ENCODE measurements around the gene HIF1A. TPM values are rescaled to one million over a fixed set of nuclear protein-coding genes. Genes with fewer than 3 reads are reported as not detected.

HIF1A gene
- total and polyA plus RNA-seq, 2 of the 8 experiments (the other 6 are each of a cell fraction or from before 2014, with no cell fraction given), result 54.8 to 175 TPM

DNA sequence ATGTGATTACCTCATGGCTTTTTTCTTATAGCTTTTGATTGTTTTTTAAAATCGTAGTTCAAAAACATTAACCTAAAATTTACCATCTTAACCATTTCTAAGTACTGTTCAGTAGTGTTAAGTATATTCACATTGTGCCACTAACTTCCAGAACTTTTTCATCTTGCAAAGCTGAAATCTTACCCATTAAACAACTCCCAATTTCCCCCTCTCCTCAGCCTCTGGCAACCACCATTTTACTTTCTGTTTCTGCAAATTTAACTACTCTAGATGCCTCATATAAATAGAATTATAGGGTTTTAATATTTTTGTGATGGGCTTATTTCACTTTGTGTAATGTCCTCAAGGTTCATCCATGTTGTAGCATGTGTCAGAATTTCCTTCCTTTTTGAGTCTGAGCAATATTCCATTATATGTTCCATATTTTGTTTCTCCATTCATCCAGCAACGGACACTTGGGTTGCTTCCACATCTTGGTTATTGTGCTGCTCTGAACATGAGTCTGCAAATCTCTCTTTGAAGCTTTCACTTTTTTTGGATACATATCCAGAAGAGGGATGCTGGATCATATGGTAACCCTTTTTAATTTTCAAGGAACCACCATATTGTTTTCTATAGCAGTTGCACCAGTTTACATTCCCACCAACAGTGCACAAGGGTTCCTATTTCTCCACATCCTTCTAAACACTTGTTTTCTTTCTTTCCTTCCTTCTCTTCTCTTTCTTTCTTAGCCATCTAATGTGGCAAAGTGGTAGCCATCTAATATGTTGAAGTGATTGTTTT is 5.0 kb downstream of the HIF1A start (continued):
- TF ChIP-seq, protein P1, sequence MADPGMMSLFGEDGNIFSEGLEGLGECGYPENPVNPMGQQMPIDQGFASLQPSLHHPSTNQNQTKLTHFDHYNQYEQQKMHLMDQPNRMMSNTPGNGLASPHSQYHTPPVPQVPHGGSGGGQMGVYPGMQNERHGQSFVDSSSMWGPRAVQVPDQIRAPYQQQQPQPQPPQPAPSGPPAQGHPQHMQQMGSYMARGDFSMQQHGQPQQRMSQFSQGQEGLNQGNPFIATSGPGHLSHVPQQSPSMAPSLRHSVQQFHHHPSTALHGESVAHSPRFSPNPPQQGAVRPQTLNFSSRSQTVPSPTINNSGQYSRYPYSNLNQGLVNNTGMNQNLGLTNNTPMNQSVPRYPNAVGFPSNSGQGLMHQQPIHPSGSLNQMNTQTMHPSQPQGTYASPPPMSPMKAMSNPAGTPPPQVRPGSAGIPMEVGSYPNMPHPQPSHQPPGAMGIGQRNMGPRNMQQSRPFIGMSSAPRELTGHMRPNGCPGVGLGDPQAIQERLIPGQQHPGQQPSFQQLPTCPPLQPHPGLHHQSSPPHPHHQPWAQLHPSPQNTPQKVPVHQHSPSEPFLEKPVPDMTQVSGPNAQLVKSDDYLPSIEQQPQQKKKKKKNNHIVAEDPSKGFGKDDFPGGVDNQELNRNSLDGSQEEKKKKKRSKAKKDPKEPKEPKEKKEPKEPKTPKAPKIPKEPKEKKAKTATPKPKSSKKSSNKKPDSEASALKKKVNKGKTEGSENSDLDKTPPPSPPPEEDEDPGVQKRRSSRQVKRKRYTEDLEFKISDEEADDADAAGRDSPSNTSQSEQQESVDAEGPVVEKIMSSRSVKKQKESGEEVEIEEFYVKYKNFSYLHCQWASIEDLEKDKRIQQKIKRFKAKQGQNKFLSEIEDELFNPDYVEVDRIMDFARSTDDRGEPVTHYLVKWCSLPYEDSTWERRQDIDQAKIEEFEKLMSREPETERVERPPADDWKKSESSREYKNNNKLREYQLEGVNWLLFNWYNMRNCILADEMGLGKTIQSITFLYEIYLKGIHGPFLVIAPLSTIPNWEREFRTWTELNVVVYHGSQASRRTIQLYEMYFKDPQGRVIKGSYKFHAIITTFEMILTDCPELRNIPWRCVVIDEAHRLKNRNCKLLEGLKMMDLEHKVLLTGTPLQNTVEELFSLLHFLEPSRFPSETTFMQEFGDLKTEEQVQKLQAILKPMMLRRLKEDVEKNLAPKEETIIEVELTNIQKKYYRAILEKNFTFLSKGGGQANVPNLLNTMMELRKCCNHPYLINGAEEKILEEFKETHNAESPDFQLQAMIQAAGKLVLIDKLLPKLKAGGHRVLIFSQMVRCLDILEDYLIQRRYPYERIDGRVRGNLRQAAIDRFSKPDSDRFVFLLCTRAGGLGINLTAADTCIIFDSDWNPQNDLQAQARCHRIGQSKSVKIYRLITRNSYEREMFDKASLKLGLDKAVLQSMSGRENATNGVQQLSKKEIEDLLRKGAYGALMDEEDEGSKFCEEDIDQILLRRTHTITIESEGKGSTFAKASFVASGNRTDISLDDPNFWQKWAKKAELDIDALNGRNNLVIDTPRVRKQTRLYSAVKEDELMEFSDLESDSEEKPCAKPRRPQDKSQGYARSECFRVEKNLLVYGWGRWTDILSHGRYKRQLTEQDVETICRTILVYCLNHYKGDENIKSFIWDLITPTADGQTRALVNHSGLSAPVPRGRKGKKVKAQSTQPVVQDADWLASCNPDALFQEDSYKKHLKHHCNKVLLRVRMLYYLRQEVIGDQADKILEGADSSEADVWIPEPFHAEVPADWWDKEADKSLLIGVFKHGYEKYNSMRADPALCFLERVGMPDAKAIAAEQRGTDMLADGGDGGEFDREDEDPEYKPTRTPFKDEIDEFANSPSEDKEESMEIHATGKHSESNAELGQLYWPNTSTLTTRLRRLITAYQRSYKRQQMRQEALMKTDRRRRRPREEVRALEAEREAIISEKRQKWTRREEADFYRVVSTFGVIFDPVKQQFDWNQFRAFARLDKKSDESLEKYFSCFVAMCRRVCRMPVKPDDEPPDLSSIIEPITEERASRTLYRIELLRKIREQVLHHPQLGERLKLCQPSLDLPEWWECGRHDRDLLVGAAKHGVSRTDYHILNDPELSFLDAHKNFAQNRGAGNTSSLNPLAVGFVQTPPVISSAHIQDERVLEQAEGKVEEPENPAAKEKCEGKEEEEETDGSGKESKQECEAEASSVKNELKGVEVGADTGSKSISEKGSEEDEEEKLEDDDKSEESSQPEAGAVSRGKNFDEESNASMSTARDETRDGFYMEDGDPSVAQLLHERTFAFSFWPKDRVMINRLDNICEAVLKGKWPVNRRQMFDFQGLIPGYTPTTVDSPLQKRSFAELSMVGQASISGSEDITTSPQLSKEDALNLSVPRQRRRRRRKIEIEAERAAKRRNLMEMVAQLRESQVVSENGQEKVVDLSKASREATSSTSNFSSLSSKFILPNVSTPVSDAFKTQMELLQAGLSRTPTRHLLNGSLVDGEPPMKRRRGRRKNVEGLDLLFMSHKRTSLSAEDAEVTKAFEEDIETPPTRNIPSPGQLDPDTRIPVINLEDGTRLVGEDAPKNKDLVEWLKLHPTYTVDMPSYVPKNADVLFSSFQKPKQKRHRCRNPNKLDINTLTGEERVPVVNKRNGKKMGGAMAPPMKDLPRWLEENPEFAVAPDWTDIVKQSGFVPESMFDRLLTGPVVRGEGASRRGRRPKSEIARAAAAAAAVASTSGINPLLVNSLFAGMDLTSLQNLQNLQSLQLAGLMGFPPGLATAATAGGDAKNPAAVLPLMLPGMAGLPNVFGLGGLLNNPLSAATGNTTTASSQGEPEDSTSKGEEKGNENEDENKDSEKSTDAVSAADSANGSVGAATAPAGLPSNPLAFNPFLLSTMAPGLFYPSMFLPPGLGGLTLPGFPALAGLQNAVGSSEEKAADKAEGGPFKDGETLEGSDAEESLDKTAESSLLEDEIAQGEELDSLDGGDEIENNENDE (IDR thresholded peaks at IDR 0.05; ENCODE audit: insufficient replicate concordance, low read length), result no peak
- TF ChIP-seq, protein P2, sequence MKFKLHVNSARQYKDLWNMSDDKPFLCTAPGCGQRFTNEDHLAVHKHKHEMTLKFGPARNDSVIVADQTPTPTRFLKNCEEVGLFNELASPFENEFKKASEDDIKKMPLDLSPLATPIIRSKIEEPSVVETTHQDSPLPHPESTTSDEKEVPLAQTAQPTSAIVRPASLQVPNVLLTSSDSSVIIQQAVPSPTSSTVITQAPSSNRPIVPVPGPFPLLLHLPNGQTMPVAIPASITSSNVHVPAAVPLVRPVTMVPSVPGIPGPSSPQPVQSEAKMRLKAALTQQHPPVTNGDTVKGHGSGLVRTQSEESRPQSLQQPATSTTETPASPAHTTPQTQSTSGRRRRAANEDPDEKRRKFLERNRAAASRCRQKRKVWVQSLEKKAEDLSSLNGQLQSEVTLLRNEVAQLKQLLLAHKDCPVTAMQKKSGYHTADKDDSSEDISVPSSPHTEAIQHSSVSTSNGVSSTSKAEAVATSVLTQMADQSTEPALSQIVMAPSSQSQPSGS (IDR thresholded peaks at IDR 0.05; ENCODE audit: low read length), result no peak
- TF ChIP-seq JUN (IDR thresholded peaks at IDR 0.05; ENCODE audit: low read depth, low read length) (no peak), SUZ12 (IDR thresholded peaks at IDR 0.05; ENCODE audit: low read length) (no peak)
- TF ChIP-seq, protein P3, sequence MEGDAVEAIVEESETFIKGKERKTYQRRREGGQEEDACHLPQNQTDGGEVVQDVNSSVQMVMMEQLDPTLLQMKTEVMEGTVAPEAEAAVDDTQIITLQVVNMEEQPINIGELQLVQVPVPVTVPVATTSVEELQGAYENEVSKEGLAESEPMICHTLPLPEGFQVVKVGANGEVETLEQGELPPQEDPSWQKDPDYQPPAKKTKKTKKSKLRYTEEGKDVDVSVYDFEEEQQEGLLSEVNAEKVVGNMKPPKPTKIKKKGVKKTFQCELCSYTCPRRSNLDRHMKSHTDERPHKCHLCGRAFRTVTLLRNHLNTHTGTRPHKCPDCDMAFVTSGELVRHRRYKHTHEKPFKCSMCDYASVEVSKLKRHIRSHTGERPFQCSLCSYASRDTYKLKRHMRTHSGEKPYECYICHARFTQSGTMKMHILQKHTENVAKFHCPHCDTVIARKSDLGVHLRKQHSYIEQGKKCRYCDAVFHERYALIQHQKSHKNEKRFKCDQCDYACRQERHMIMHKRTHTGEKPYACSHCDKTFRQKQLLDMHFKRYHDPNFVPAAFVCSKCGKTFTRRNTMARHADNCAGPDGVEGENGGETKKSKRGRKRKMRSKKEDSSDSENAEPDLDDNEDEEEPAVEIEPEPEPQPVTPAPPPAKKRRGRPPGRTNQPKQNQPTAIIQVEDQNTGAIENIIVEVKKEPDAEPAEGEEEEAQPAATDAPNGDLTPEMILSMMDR (IDR thresholded peaks at IDR 0.05; ENCODE audit: control extremely low read depth in 1 of 3, insufficient read depth in 1 of 3, low read depth in 1 of 3, low read length in 3 of 3), result no peak
